AML-193 (cell line): ENCODE results near the gene OR5M11.
"Not testable (repeated sequence)": the region's sequence is repeated elsewhere in the genome, so short reads cannot be mapped to it uniquely, and the experiment has no call there.

Source experiments
- DNase-seq, 2 experiments: peaks; one replicate each; lab custom pipeline; 2025; lab: John Stamatoyannopoulos, UW

Gene OR5M11

DNA sequence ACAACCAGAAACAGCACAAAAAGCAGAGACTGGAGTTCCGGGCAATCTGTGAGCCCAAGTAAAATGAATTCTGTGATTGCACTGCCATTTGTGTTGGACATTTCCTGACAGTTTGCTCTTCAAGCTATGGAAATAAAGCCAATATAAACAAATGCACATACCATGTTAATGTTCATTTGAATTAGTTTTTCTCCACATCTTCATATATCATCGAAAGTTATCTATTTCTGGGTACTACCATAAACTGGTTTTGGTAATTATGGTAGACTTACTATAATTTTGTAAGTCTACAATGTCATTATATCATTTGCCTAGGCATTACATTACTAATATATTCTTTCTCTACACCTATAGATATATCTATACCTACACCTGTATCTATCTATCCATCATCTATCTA lies at the start of gene OR5M11:
Gene OR5M11 (minus strand): TSS at position 101 of the 400 bp plus-strand sequence. CDS start 0 bp downstream, at position 101.
- no peak for DNase-seq

DNA sequence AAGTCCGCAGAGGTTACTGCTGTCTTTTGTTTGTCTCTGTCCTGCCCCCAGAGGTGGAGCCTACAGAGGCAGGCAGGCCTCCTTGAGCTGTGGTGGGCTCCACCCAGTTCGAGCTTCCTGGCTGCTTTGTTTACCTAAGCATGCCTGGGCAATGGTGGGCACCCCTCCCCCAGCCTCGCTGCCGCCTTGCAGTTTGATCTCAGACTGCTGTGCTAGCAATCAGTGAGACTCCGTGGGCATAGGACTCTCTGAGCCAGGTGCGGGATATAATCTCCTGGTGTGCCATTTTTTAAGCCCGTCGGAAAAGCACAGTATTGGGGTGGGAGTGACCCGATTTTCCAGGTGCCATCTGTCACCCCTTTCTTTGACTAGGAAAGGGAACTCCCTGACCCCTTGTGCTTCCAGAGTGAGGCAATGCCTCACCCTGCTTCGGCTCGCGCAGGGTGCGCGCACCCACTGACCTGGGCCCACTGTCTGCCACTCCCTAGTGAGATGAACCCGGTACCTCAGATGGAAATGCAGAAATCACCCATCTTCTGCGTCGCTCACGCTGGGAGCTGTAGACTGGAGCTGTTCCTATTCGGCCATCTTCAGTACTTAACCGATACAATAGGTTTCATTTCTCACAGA lies 49.1 kb upstream of the OR5M11 start:
- DNase-seq, result not testable (repeated sequence)

DNA sequence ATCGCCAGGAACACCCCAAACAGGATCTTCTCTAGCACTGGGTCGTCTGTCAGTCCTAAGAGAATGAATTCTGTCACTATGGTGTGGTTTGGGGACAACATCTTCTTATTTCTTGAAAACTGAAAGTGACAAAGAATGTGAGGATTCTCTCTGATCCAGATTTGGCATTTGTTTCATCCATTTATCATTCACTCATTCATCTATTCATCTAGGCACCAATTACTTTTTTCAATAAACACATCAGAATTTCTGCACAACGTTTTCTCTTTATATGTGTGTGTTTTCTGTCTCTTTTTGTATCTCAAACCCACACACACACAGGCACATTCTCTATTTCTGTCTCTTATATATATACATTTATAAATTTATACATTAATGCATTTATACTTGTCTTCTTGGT lies 34.6 kb upstream of the OR5M11 start, which contains the start of gene OR5M10:
Gene OR5M10 (minus strand): TSS at position 101 of the 400 bp plus-strand sequence. CDS start 0 bp downstream, at position 101.
- DNase-seq, result no peak

- no peak for DNase-seq
Measured at GRCh38 chr11:56558574-56558973, 15.5 kb upstream of the OR5M11 start.

- DNase-seq, result not testable (repeated sequence)
Measured at GRCh38 chr11:56554691-56555090, 11.6 kb upstream of the OR5M11 start.

DNA sequence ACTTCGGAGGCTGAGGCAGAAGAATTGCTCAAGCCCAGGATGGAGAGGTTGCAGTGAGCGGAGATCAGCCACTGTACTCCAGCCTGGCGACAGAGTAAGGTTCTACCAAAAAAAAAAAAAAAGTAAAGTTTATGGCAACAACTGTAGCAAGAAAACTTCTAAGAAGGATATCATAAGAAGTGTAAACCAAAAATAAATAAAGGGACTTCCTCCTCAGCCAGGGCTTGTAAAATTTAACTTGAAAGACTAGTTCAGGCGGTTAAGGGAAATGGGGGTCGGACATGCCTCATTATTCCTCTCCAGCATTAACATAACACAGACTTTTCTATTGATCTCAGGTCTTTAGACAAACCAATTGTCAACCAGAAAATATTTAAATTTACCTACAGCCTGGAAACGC lies 2.5 kb upstream of the OR5M11 start:
- no peak for DNase-seq

GRCh38 chr11:56543739-56544138 lies 682 bp upstream of the OR5M11 start:
- DNase-seq, result no peak

DNA sequence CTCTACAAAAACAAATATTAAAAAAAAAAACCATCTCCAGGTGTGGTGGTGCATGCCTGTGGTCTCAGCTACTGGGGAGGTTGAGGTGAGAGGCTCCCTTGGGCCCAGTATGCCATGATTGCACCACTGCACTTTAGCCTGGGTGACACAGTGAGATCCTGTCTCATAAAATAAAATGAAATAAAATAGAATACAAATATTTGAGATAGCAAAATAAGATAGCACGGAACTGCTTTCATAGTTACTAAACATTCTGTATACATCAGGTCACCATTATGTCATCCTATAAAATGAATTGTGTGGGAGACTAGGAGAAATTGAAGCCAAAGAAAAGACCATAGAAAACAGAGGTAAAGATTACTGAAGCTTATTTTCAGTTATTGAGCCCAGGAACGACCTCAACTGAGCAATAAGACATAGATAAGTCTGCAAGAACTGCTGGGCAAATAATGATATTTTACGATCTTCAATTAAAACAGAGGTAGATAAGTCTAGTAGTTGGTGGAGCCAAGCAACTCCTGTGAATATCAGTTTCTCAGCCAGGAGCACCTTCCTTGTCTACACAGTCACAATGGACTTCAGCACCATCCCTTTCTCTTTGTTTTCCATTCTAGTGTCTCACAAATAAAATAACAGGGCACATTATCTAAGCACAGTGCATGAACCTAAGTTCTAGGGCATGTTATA lies 9.9 kb downstream of the OR5M11 start:
- no peak for DNase-seq

DNA sequence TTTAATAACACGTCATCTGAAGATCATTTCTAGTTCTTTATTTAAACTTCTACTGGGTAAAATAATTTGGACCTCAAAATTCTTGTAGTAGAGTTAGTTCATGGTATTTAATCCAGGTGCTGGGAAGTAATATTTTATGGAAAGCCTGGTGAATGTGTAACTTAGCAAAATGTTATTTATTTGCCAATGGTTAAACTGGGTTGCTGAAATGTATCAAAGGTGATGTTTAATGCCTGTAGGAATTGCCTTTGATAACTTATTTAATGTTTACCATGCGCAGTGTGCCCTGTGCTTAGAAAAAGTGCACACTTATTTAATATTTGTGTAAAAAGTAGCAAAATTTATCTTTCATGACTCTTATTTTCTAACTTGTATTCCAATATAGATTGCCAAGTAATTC lies 11.2 kb downstream of the OR5M11 start:
- no peak for DNase-seq

GRCh38 chr11:56522008-56522407 lies 21.0 kb downstream of the OR5M11 start:
- no peak for DNase-seq

GRCh38 chr11:56513280-56513679 lies 29.8 kb downstream of the OR5M11 start:
- DNase-seq, result no peak

DNA sequence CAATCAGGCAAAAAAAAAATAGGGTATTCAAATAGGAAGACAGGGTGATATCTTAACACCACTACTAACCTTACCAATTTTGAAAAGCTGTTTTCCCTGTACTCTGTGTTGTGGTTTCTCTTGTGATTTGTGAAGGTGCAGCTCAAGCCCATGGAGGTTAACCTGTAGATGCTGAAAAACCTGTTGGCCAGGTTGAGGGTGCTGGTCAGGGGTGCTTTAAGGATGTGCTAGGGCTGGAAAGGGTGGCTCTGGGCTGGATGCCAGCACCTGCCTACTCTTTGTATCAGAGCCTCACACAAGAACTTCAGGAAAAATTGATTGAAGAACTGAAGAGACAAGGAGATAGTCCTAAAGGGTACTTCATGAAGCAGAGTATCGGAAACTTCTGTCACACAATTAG lies 33.6 kb downstream of the OR5M11 start:
- DNase-seq, result no peak

DNA sequence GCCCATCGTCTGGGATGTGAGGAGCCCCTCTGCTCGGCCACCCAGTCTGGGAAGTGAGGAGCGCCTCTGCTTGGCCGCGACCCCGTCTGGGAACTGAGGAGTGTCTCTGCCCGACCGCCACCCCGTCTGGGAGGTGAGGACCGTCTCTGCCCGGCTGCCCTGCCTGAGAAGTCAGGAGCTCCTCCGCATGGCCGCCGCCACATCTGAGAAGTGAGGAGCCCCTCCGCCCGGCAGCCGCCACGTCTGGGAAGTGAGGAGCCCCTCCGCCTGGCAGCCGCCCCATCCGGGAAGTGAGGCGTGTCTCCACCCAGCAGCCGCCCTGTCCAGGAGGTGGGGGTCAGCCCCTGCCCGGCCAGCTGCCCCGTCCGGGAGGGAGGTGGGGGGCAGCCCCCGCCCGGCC lies 46.0 kb downstream of the OR5M11 start:
- DNase-seq, result no peak

GRCh38 chr11:56495117-56495516 lies 47.9 kb downstream of the OR5M11 start:
- DNase-seq, result no peak
